HEK293 (cell line): ENCODE results near the gene ZNF550.

Source experiments
- ZNF223 ChIP-seq: fragments of 450-650 bp; formaldehyde crosslinking; IDR thresholded peaks from 2 replicates; pipeline ENCODE4 v1.5.1; 2016; ENCODE audit warnings: missing biosample characterization, missing genetic modification characterization
- ZNF501 ChIP-seq: fragments of 450-650 bp; formaldehyde crosslinking; IDR thresholded peaks from 2 replicates; pipeline ENCODE4 v1.5.1; 2016; ENCODE audit warnings: missing biosample characterization, missing genetic modification characterization
- ZNF654 ChIP-seq: fragments of 450-650 bp; formaldehyde crosslinking; IDR thresholded peaks from 2 replicates; pipeline ENCODE4 v1.5.1; 2016; ENCODE audit warnings: low read depth, missing biosample characterization, missing genetic modification characterization
- ZNF670 ChIP-seq: fragments of 450-650 bp; formaldehyde crosslinking; IDR thresholded peaks from 2 replicates; pipeline ENCODE4 v1.5.1; 2016; ENCODE audit warnings: missing biosample characterization, missing genetic modification characterization, low read depth
- TF ChIP-seq, protein P1 (sequence below): fragments of 450-650 bp; formaldehyde crosslinking; IDR thresholded peaks from 2 replicates; pipeline ENCODE4 v1.5.1; 2016; ENCODE audit warnings: missing biosample characterization, missing genetic modification characterization
- TF ChIP-seq, protein P2 (sequence below): fragments of 450-650 bp; formaldehyde crosslinking; IDR thresholded peaks from 2 replicates; pipeline ENCODE4 v1.5.1; 2016; ENCODE audit warnings: missing biosample characterization, missing genetic modification characterization
- TF ChIP-seq, protein P3 (sequence below): fragments of 450-650 bp; formaldehyde crosslinking; IDR thresholded peaks from 2 replicates; pipeline ENCODE4 v1.5.1; 2016; ENCODE audit warnings: missing biosample characterization, missing genetic modification characterization

DNA sequence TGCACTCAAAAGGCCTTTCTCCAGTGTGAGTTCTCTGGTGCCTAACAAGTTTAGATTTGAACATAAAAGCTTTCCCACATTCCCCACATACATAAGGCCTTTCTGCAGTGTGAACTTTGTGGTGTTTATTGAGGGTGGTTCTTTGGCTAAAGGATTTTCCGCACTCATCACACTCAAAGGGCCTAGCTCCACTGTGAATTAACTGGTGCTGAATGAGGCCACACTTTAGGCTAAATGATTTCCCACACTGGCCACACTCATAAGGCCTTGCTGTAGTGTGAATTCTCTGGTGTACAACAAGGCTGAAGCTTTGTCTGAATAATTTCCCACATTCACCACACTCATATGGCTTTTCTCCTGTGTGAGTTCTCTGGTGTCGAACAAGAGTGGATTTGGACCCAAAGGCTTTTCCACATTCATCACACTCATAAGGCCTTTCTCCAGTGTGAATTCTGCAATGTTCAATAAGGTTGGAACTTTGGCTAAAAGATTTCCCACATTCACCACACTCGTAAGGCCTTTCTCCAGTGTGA, 12.8 kb upstream of the ZNF550 start:
- TF ChIP-seq, protein P1, sequence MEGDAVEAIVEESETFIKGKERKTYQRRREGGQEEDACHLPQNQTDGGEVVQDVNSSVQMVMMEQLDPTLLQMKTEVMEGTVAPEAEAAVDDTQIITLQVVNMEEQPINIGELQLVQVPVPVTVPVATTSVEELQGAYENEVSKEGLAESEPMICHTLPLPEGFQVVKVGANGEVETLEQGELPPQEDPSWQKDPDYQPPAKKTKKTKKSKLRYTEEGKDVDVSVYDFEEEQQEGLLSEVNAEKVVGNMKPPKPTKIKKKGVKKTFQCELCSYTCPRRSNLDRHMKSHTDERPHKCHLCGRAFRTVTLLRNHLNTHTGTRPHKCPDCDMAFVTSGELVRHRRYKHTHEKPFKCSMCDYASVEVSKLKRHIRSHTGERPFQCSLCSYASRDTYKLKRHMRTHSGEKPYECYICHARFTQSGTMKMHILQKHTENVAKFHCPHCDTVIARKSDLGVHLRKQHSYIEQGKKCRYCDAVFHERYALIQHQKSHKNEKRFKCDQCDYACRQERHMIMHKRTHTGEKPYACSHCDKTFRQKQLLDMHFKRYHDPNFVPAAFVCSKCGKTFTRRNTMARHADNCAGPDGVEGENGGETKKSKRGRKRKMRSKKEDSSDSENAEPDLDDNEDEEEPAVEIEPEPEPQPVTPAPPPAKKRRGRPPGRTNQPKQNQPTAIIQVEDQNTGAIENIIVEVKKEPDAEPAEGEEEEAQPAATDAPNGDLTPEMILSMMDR (tag by site-specific recombination) = no peak
- TF ChIP-seq, protein P2, sequence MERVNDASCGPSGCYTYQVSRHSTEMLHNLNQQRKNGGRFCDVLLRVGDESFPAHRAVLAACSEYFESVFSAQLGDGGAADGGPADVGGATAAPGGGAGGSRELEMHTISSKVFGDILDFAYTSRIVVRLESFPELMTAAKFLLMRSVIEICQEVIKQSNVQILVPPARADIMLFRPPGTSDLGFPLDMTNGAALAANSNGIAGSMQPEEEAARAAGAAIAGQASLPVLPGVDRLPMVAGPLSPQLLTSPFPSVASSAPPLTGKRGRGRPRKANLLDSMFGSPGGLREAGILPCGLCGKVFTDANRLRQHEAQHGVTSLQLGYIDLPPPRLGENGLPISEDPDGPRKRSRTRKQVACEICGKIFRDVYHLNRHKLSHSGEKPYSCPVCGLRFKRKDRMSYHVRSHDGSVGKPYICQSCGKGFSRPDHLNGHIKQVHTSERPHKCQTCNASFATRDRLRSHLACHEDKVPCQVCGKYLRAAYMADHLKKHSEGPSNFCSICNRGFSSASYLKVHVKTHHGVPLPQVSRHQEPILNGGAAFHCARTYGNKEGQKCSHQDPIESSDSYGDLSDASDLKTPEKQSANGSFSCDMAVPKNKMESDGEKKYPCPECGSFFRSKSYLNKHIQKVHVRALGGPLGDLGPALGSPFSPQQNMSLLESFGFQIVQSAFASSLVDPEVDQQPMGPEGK (tag by site-specific recombination) = no peak
- TF ChIP-seq ZNF223 (no peak), ZNF501 (tag by site-specific recombination) (no peak), ZNF654 (tag by site-specific recombination) (no peak), ZNF670 (tag by site-specific recombination) (no peak)
- TF ChIP-seq, protein P3, sequence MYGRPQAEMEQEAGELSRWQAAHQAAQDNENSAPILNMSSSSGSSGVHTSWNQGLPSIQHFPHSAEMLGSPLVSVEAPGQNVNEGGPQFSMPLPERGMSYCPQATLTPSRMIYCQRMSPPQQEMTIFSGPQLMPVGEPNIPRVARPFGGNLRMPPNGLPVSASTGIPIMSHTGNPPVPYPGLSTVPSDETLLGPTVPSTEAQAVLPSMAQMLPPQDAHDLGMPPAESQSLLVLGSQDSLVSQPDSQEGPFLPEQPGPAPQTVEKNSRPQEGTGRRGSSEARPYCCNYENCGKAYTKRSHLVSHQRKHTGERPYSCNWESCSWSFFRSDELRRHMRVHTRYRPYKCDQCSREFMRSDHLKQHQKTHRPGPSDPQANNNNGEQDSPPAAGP = no peak
